Limb (tissue), 2 donors: ENCODE data around the gene WFIKKN1.

Experiments
- DNase-seq, 2 donors: peaks; one replicate each; pipeline ENCODE4 v3.0.0-alpha.2; 2016; ENCODE audit errors: extremely low spot score in 2 of 2

Gene WFIKKN1

DNA sequence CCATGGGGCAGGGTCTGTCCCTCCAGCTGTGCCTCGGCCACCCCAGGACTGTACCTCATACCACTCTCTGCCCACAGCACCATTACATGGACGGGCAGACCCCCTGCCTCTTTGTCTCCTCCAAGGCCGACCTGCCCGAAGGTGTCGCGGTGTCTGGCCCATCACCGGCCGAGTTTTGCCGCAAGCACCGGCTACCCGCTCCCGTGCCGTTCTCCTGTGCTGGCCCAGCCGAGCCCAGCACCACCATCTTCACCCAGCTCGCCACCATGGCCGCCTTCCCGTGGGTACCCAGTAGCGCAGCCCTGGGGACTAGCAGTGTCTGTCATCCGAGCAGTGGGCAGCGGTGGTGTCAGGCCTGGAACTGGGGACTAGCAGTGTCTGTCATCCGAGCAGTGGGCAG, 42.1 kb downstream of the WFIKKN1 start:
- no peak for DNase-seq

GRCh38 chr16:673399-673991, 42.7 kb downstream of the WFIKKN1 start:
- no peak for DNase-seq

DNA sequence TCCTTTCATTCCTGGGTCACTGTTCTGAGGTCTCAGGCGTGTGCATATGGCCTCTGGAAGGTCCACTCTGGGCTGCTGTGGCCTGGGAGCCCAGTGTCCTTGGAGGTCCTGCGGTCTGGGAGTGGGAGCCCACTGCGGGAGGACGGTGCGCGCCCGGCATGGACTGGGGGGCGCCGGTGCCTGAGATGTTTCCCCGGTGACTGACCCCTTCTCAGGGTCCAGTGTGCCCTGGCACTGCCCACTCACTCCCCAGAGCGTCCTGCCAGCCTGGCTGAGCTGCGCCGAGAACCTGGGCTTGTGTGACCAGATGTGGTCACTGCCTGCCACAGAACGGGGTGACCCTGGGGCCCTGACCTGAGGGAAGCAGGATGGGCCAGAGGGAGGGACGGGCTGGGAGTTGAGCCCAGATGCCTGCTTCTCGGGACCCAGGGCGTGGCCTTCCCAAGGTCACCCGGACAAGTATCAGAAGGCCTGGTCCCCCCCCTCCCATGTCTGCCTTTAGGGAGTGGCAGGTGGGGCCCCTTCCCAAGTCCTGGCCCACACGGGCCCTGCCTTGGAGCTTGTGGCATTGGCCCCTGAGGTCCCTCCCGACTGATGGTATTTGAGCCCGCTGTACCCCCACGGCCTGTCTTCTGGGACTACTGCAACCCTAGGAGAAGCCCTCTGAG, 43.6 kb downstream of the WFIKKN1 start:
- no peak for DNase-seq

- DNase-seq, result no peak
These were observed 44.4 kb downstream of the WFIKKN1 start, which contains the start of gene RHBDL1 for GRCh38 chr16:674968-675883. RHBDL1 (plus strand) TSS chr16:675671; CDS start chr16:675791, 120 bp downstream.

GRCh38 chr16:675884-676564, 45.2 kb downstream of the WFIKKN1 start:
- DNase-seq, result no peak

DNA sequence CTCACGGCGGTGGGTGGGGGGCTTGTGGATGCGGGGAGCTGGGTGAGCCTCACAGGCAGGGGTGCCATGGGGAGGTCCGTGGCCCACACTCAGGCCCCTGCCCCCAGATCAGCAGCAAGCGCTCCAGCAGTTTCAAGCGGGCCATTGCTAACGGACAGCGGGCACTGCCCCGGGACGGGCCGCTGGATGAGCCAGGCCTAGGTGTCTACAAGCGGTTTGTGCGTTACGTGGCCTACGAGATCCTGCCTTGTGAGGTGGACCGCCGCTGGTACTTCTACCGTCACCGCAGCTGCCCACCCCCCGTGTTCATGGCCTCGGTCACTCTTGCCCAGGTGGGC, 45.7 kb downstream of the WFIKKN1 start:
- DNase-seq, result no peak

GRCh38 chr16:676913-677312, 46.1 kb downstream of the WFIKKN1 start:
- no peak for DNase-seq

- DNase-seq, result no peak
These were observed 46.8 kb downstream of the WFIKKN1 start for GRCh38 chr16:677316-678190.

- DNase-seq, result no peak
These were observed 47.5 kb downstream of the WFIKKN1 start for GRCh38 chr16:678209-678857.

- peak in 1 of 2 donors; percentile 63 for DNase-seq
These were observed 48.4 kb downstream of the WFIKKN1 start for GRCh38 chr16:678858-679813.

- peak; percentile 86 to 95 for DNase-seq
These were observed 49.2 kb downstream of the WFIKKN1 start, which contains the start of gene STUB1 for GRCh38 chr16:679814-680624. STUB1 (plus strand) TSS chr16:680410; CDS start chr16:680526, 116 bp downstream.

DNA sequence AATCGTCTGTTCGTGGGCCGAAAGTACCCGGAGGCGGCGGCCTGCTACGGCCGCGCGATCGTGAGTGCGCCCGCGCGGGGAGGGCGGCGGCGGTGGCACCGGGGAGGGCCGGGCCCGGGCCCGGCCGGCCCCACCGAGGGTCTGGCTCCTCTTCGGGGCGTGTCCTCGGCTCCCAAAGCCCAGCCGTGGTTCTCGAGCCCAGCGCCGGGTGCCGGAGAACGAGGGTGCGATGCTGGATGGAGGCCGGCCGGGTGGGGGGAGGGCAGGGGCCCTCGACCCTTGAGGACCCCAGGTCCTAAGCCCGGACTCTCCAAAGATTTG, 49.8 kb downstream of the WFIKKN1 start:
- DNase-seq, result no peak

DNA sequence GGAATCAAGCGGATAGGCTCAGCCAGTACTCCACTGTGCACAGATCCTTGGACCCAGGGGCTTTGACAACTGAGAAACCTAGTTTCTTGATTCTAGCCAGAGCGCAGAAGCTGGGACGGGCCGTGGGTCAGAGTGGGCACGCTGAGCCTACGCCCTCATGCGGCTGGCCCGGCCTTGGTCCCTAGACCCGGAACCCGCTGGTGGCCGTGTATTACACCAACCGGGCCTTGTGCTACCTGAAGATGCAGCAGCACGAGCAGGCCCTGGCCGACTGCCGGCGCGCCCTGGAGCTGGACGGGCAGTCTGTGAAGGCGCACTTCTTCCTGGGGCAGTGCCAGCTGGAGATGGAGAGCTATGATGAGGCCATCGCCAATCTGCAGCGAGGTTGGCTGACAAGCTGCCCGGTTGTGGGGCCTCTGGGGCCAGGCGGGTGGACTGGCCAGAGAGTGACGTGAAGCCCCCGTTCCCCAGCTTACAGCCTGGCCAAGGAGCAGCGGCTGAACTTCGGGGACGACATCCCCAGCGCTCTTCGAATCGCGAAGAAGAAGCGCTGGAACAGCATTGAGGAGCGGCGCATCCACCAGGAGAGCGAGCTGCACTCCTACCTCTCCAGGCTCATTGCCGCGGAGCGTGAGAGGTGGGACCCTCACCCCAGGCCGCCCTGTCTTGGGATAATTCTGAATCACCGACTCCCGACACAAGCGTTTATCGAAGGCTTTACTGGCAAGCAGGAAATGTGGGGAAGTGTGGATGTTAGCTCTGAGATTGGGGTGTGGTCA, 50.4 kb downstream of the WFIKKN1 start:
- no peak for DNase-seq

DNA sequence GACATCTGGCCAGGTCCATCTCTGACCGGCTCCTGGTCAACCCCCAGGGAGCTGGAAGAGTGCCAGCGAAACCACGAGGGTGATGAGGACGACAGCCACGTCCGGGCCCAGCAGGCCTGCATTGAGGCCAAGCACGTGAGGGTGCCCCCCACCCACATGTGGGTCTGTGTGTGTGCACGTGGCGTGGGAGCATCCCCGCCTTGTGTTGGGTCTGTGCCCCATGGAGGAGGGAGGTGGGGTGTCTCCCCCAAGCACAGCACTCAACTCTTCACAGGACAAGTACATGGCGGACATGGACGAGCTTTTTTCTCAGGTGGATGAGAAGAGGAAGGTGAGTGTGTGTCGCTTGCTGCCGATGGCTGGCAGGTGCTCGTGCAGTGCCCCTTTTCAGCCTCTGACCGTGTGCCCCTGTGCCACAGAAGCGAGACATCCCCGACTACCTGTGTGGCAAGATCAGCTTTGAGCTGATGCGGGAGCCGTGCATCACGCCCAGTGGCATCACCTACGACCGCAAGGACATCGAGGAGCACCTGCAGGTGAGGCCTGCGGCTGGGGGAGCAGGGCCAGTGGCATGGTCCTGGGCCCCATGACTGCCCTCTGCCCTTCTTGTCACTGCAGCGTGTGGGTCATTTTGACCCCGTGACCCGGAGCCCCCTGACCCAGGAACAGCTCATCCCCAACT, 51.1 kb downstream of the WFIKKN1 start:
- no peak for DNase-seq

GRCh38 chr16:682493-683395, 52.0 kb downstream of the WFIKKN1 start:
- DNase-seq, result no peak
